SK-N-DZ (cell line): Measurements from ENCODE around the gene ASAH2.
"Not testable (repeated sequence)": the region's sequence is repeated elsewhere in the genome, so short reads cannot be mapped to it uniquely, and the experiment has no call there.

Experiments used
- DNase-seq: peaks from one replicate; pipeline ENCODE4 v3.0.0-alpha.2; 2015; ENCODE audit warnings: low spot score

The ASAH2 gene

GRCh38 chr10:50254479-50254878 lies 3.2 kb upstream of the ASAH2 start:
- DNase-seq, result no peak

GRCh38 chr10:50250096-50250854 lies 1.0 kb downstream of the ASAH2 start:
- no peak for DNase-seq

- no peak for DNase-seq
Observed at GRCh38 chr10:50248598-50248997, 2.7 kb downstream of the ASAH2 start.

GRCh38 chr10:50248062-50248461 lies 3.3 kb downstream of the ASAH2 start:
- no peak for DNase-seq

GRCh38 chr10:50244201-50244600 lies 7.1 kb downstream of the ASAH2 start:
- no peak for DNase-seq

- no peak for DNase-seq
Observed at GRCh38 chr10:50242777-50243176, 8.5 kb downstream of the ASAH2 start.

- DNase-seq, result not testable (repeated sequence)
Observed at GRCh38 chr10:50241478-50241877, 9.8 kb downstream of the ASAH2 start.

- DNase-seq, result no peak
Observed at GRCh38 chr10:50234486-50234885, 16.8 kb downstream of the ASAH2 start.

- no peak for DNase-seq
Observed at GRCh38 chr10:50232261-50232639, 19.1 kb downstream of the ASAH2 start.

- DNase-seq, result no peak
Observed at GRCh38 chr10:50231515-50232260, 19.6 kb downstream of the ASAH2 start.

- no peak for DNase-seq
Observed at GRCh38 chr10:50229460-50229859, 21.9 kb downstream of the ASAH2 start.

- DNase-seq, result no peak
Observed at GRCh38 chr10:50228672-50229071, 22.6 kb downstream of the ASAH2 start.

GRCh38 chr10:50226610-50227009 lies 24.7 kb downstream of the ASAH2 start:
- no peak for DNase-seq

GRCh38 chr10:50224330-50224952 lies 26.9 kb downstream of the ASAH2 start:
- DNase-seq, result peak; percentile 50

- DNase-seq, result no peak
Observed at GRCh38 chr10:50222199-50222598, 29.1 kb downstream of the ASAH2 start.

- DNase-seq, result no peak
Observed at GRCh38 chr10:50221470-50221869, 29.8 kb downstream of the ASAH2 start.

- no peak for DNase-seq
Observed at GRCh38 chr10:50219646-50220045, 31.7 kb downstream of the ASAH2 start.

- DNase-seq, result no peak
Observed at GRCh38 chr10:50219200-50219599, 32.1 kb downstream of the ASAH2 start.

- no peak for DNase-seq
Observed at GRCh38 chr10:50216894-50217293, 34.4 kb downstream of the ASAH2 start.

- no peak for DNase-seq
Observed at GRCh38 chr10:50216418-50216817, 34.9 kb downstream of the ASAH2 start.

- no peak for DNase-seq
Observed at GRCh38 chr10:50211670-50212069, 39.6 kb downstream of the ASAH2 start.

GRCh38 chr10:50210876-50211275 lies 40.4 kb downstream of the ASAH2 start:
- no peak for DNase-seq
